Keratinocyte (primary cell): ENCODE data around the gene C9orf43. TPM values are rescaled to one million over a fixed set of nuclear protein-coding genes. Genes with fewer than 3 reads are reported as not detected.
"Not testable (repeated sequence)": the region's sequence is repeated elsewhere in the genome, so short reads cannot be mapped to it uniquely, and the experiment has no call there.

Experiments
- DNase-seq: peaks from one replicate; pipeline ENCODE4 v3.0.0-alpha.2; 2011; ENCODE audit warnings: low read depth, missing footprints, low spot score
- FAIRE-seq: peaks from 2 replicates; lab custom pipeline; 2011; peaks lifted over from hg19 to GRCh38; lab: Jason Lieb, UNC
- H2AFZ ChIP-seq: 2 replicates; pipeline ENCODE4 v1.6.0; 2012; ENCODE audit warnings: low read length, control low read depth, inconsistent platforms; ENCODE audit not compliant: control insufficient read depth
- H3K27ac ChIP-seq: 2 replicates; pipeline ENCODE4 v1.5.1; 2011; ENCODE audit warnings: low read length; ENCODE audit not compliant: control insufficient read depth, insufficient read depth
- H3K27me3 ChIP-seq: 3 replicates; pipeline ENCODE4 v1.6.0; 2011; ENCODE audit warnings: low read length; ENCODE audit not compliant: control insufficient read depth, insufficient read depth; ENCODE audit errors: extremely low read depth
- H3K36me3 ChIP-seq, 2 experiments: 2 replicates in 1 of 2; 3 replicates in 1 of 2; pipeline ENCODE4 v1.5.1; 2011; ENCODE audit warnings: low read length in 2 of 2, mild to moderate bottlenecking in 1 of 2; ENCODE audit not compliant: control insufficient read depth in 2 of 2, insufficient read depth in 2 of 2; ENCODE audit errors: extremely low read depth in 1 of 2
- H3K4me1 ChIP-seq: 3 replicates; pipeline ENCODE4 v1.5.1; 2011; ENCODE audit warnings: low read length; ENCODE audit not compliant: control insufficient read depth, insufficient read depth; ENCODE audit errors: extremely low read depth
- H3K4me2 ChIP-seq: 3 replicates; pipeline ENCODE4 v1.6.0; 2011; ENCODE audit warnings: low read depth, low read length; ENCODE audit not compliant: control insufficient read depth, insufficient read depth; ENCODE audit errors: extremely low read depth
- H3K4me3 ChIP-seq, 3 experiments: fragments of 200-600 bp in 1 of 3; sonication (generic) in 1 of 3; 2 replicates in 2 of 3; 3 replicates in 1 of 3; pipeline ENCODE4 v1.5.1; 2011 to 2016; ENCODE audit warnings: low read length in 3 of 3, mild to moderate bottlenecking in 3 of 3, control low read depth in 2 of 3, inconsistent platforms in 1 of 3, low read depth in 1 of 3, mixed read lengths in 1 of 3, mixed run types in 1 of 3, moderate library complexity in 1 of 3; ENCODE audit not compliant: control insufficient read depth in 2 of 3, insufficient read depth in 2 of 3; ENCODE audit errors: extremely low read depth in 1 of 3
- H3K79me2 ChIP-seq: 2 replicates; pipeline ENCODE4 v1.6.0; 2012; ENCODE audit warnings: low read length; ENCODE audit not compliant: control insufficient read depth, insufficient read depth
- H3K9ac ChIP-seq: 3 replicates; pipeline ENCODE4 v1.6.0; 2011; ENCODE audit warnings: low read length; ENCODE audit not compliant: control insufficient read depth, insufficient read depth; ENCODE audit errors: extremely low read depth
- H3K9me1 ChIP-seq: 3 replicates; pipeline ENCODE4 v1.6.0; 2011; ENCODE audit warnings: low read length; ENCODE audit not compliant: control insufficient read depth, insufficient read depth; ENCODE audit errors: extremely low read depth
- H3K9me3 ChIP-seq: 2 replicates; pipeline ENCODE4 v1.5.1; 2012; ENCODE audit warnings: low read depth, low read length; ENCODE audit not compliant: control insufficient read depth
- H4K20me1 ChIP-seq: 3 replicates; pipeline ENCODE4 v1.6.0; 2011; ENCODE audit warnings: low read length; ENCODE audit not compliant: control insufficient read depth, insufficient read depth; ENCODE audit errors: extremely low read depth
- EZH2 ChIP-seq: IDR thresholded peaks from one replicate; pipeline ENCODE4 v1.6.1; 2012; ENCODE audit warnings: inconsistent platforms, mild to moderate bottlenecking, low read length, moderate library complexity
- dilution Hi-C: fragments of 300-500 bp; cut with MboI; formaldehyde crosslinking; loops from one replicate; pipeline ENCODE4 v1.7.0; 2020; ENCODE audit warnings: low sequenced_read_pairs; ENCODE audit not compliant: extremely low pct_ligation_motif_present
- polyA plus RNA-seq, 5 experiments: library from polyadenylated mRNA; depleted of rRNA in 3 of 5; stranded (reverse) in 3 of 5; stranded (forward) in 1 of 5; unstranded in 1 of 5; fragments of >200 nt; gene quantifications; 1 replicate in 1 of 5; 2 replicates in 3 of 5; 3 replicates in 1 of 5; pipeline versions ENCODE4 v1.2.1 to v1.2.3, GENCODE V29; 2011 to 2012; ENCODE audit warnings: missing spikeins in 2 of 5, low read depth in 1 of 5, low replicate concordance in 1 of 5
- TF ChIP-seq, protein P1 (sequence below), 3 experiments: IDR thresholded peaks in 1 of 3; conservative IDR thresholded peaks in 1 of 3; optimal IDR thresholded peaks in 1 of 3; 2 replicates in 2 of 3; 3 replicates in 1 of 3; pipeline versions ENCODE3 to v1.5.1; 2011; ENCODE audit warnings: low read length in 3 of 3, mild to moderate bottlenecking in 3 of 3, moderate library complexity in 2 of 3, control low read depth in 1 of 3, inconsistent platforms in 1 of 3; ENCODE audit not compliant: insufficient read depth in 2 of 3; ENCODE audit errors: extremely low read depth in 1 of 3

The C9orf43 gene
- polyA plus RNA-seq, 1 donor (not counting 4 experiments of a cell fraction or from before 2014, with no cell fraction given), result 0.75 TPM

GRCh38 chr9:113380869-113381378 lies 29.6 kb upstream of the C9orf43 start:
- Histone ChIP-seq H3K4me1 (peaks cover 14% of the 10 kb centered on the region), H3K36me3 (no peaks in the 10 kb centered on the region), H3K79me2 (no peaks in the 10 kb centered on the region), H3K9me1 (no peaks in the 10 kb centered on the region), H4K20me1 (no peaks in the 10 kb centered on the region), H3K27me3 (no peaks in the 10 kb centered on the region), H3K4me2 (no peak overlapping the region), H2AFZ (peak overlapping the region; percentile 79), H3K4me3 (no peak overlapping the region), H3K9me3 (no peaks in the 10 kb centered on the region), H3K27ac (no peak overlapping the region), H3K9ac (no peak overlapping the region)
- TF ChIP-seq, protein P1, sequence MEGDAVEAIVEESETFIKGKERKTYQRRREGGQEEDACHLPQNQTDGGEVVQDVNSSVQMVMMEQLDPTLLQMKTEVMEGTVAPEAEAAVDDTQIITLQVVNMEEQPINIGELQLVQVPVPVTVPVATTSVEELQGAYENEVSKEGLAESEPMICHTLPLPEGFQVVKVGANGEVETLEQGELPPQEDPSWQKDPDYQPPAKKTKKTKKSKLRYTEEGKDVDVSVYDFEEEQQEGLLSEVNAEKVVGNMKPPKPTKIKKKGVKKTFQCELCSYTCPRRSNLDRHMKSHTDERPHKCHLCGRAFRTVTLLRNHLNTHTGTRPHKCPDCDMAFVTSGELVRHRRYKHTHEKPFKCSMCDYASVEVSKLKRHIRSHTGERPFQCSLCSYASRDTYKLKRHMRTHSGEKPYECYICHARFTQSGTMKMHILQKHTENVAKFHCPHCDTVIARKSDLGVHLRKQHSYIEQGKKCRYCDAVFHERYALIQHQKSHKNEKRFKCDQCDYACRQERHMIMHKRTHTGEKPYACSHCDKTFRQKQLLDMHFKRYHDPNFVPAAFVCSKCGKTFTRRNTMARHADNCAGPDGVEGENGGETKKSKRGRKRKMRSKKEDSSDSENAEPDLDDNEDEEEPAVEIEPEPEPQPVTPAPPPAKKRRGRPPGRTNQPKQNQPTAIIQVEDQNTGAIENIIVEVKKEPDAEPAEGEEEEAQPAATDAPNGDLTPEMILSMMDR (optimal IDR thresholded peaks at IDR 0.05 in 1 of 3, IDR thresholded peaks at IDR 0.05 in 1 of 3, conservative IDR thresholded peaks at IDR 0.05 in 1 of 3; ENCODE audit: extremely low read depth in 1 of 3, insufficient read depth in 2 of 3, low read length in 3 of 3), result no peak
- TF ChIP-seq EZH2, result no peak
- DNase-seq (no peak), FAIRE-seq (no peak)
- dilution Hi-C loops, result no loop called here

- H3K4me2 ChIP-seq, H3K9ac ChIP-seq, H2AFZ ChIP-seq, H3K4me3 ChIP-seq, H3K9me1 ChIP-seq, H3K9me3 ChIP-seq, H3K79me2 ChIP-seq, DNase-seq, H4K20me1 ChIP-seq, H3K27me3 ChIP-seq, FAIRE-seq, dilution Hi-C loops, H3K36me3 ChIP-seq, H3K27ac ChIP-seq: not testable (repeated sequence)
- H3K4me1 ChIP-seq, result peaks cover 14% of the 10 kb centered on the region
Observed at GRCh38 chr9:113381441-113381840, 29.1 kb upstream of the C9orf43 start.

GRCh38 chr9:113381909-113382411 lies 28.6 kb upstream of the C9orf43 start:
- H3K4me3 ChIP-seq, result no peak overlapping the region
- no peaks in the 10 kb centered on the region for H3K9me1 ChIP-seq
- H3K36me3 ChIP-seq, result peaks cover 0 to 2% of the 10 kb centered on the region in 2 experiments
- no peaks in the 10 kb centered on the region for H3K9me3 ChIP-seq
- no peaks in the 10 kb centered on the region for H3K79me2 ChIP-seq
- no peaks in the 10 kb centered on the region for H4K20me1 ChIP-seq
- no peak overlapping the region for H3K27ac ChIP-seq
- TF ChIP-seq, protein P1 (optimal IDR thresholded peaks at IDR 0.05 in 1 of 3, IDR thresholded peaks at IDR 0.05 in 1 of 3, conservative IDR thresholded peaks at IDR 0.05 in 1 of 3; ENCODE audit: extremely low read depth in 1 of 3, insufficient read depth in 2 of 3, low read length in 3 of 3), result no peak
- TF ChIP-seq EZH2, result no peak
- peak overlapping the region; percentile 27 for H3K4me2 ChIP-seq
- dilution Hi-C loops, result no loop called here
- H3K27me3 ChIP-seq, result no peaks in the 10 kb centered on the region
- no peak for DNase-seq
- H3K9ac ChIP-seq, result peak overlapping the region; percentile 28
- no peak for FAIRE-seq
- H2AFZ ChIP-seq, result peak overlapping the region; percentile 16
- H3K4me1 ChIP-seq, result peaks cover 14% of the 10 kb centered on the region
